Transverse colon (tissue), 4 donors: ENCODE data around the gene APCDD1L. TPM values are rescaled to one million over a fixed set of nuclear protein-coding genes. Genes with fewer than 3 reads are reported as not detected.

ENCODE experiments used
- DNase-seq: peaks from one replicate; pipeline ENCODE4 v3.0.0-alpha.2; 2019
- H3K27ac ChIP-seq, 4 donors: fragments of 200-600 bp; sonication (generic); 2 replicates each; pipeline ENCODE4 v1.5.1; 2016 to 2018; ENCODE audit warnings: inconsistent platforms in 4 of 4
- H3K27me3 ChIP-seq: fragments of 200-600 bp; sonication (generic); 2 replicates; pipeline ENCODE4 v1.5.1; 2017; ENCODE audit warnings: inconsistent platforms
- H3K36me3 ChIP-seq, 4 donors: fragments of 200-600 bp; sonication (generic); 2 replicates each; pipeline ENCODE4 v1.5.1; 2017 to 2019; ENCODE audit warnings: inconsistent platforms in 4 of 4
- H3K4me1 ChIP-seq, 4 donors: fragments of 200-600 bp; sonication (generic); 2 replicates each; pipeline ENCODE4 v1.5.1; 2017 to 2020; ENCODE audit warnings: inconsistent platforms in 4 of 4
- H3K4me3 ChIP-seq, 4 donors: fragments of 200-600 bp; sonication (generic); 1 replicate in 1 of 4; 2 replicates in 3 of 4; pipeline versions ENCODE4 v1.5.1 to v1.6.1; 2017 to 2019; ENCODE audit warnings: inconsistent platforms in 4 of 4
- H3K9me3 ChIP-seq, 2 donors: fragments of 200-600 bp; sonication (generic); 2 replicates each; pipeline ENCODE4 v1.5.1; 2017 to 2019; ENCODE audit warnings: inconsistent platforms in 2 of 2
- CTCF ChIP-seq, 5 experiments: fragments of 200-600 bp in 3 of 5; fragments of 450-650 bp in 2 of 5; sonication (generic) in 3 of 5; IDR thresholded peaks; 1 replicate in 2 of 5; 2 replicates in 3 of 5; pipeline ENCODE4 v1.5.1; 2016 to 2017; ENCODE audit warnings: antibody characterized with exemption in 5 of 5, inconsistent platforms in 3 of 5, mild to moderate bottlenecking in 2 of 5, moderate library complexity in 1 of 5
- EP300 ChIP-seq: sonication (generic); formaldehyde crosslinking; IDR thresholded peaks from one replicate; pipeline ENCODE4 v1.6.1; 2017; ENCODE audit warnings: antibody characterized with exemption, low read depth
- POLR2A ChIP-seq: fragments of 450-650 bp; IDR thresholded peaks from one replicate; pipeline ENCODE4 v1.6.1; 2016; ENCODE audit warnings: antibody characterized with exemption, mild to moderate bottlenecking, moderate library complexity
- POLR2AphosphoS5 ChIP-seq, 3 donors: sonication (generic); formaldehyde crosslinking; IDR thresholded peaks; one replicate each; pipeline ENCODE4 v1.6.1; 2016; ENCODE audit warnings: antibody characterized with exemption in 3 of 3
- WGBS, 2 donors: methylation state at CpG; one replicate each; pipeline ENCODE4 v1.1.5; 2018; ENCODE audit warnings: low coverage in 1 of 2; 5-methylcytosine and 5-hydroxymethylcytosine counted together
- in situ Hi-C, 4 donors: fragments of 200-750 bp; cut with MboI; loops; one replicate each; pipeline versions ENCODE4 v1.15.0 to v1.15.1; 2017; ENCODE audit warnings: low sequenced_read_pairs in 3 of 4, low pct_ligation_motif_present in 1 of 4, low pct_unique_long_range_greater_than_20kb in 1 of 4
- intact Hi-C: fragments of 100-400 bp; cut with DNase I; formaldehyde crosslinking; loops from one replicate; pipeline ENCODE4 v1.15.1; 2023; ENCODE audit warnings: low total_unique reads
- total RNA-seq, 4 donors: library from RNA; depleted of rRNA; stranded (reverse); fragments of >200 nt; gene quantifications; one replicate each; pipeline ENCODE4 v1.1.0, GENCODE V29; 2016

APCDD1L gene
- total RNA-seq, 4 donors from 2014 or later: 0.16 TPM; not detected in 3

- TF ChIP-seq POLR2A (no peak), CTCF (IDR thresholded peaks at IDR 0.05) (no peak), POLR2AphosphoS5 (IDR thresholded peaks at IDR 0.05) (no peak), EP300 (no peak)
- no peak for DNase-seq
- Histone ChIP-seq H3K27ac (no peak overlapping the region), H3K36me3 (no peaks in the 10 kb centered on the region), H3K27me3 (no peaks in the 10 kb centered on the region), H3K9me3 (no peaks in the 10 kb centered on the region), H3K4me3 (no peak overlapping the region), H3K4me1 (peaks cover 0 to 17% (median 2%) of the 10 kb centered on the region in 4 donors)
- in situ Hi-C loops: no loop called here
- WGBS, 2 donors: 61 to 65% methylated on average over 4 of the region's 4 CpGs
- intact Hi-C loops: no loop called here
Observed at GRCh38 chr20:58452667-58453255, 62.4 kb downstream of the APCDD1L start.

GRCh38 chr20:58450254-58450653, 64.9 kb downstream of the APCDD1L start:
- no peak for TF ChIP-seq CTCF (IDR thresholded peaks at IDR 0.05)
- TF ChIP-seq POLR2AphosphoS5 (IDR thresholded peaks at IDR 0.05): no peak
- TF ChIP-seq EP300: no peak
- TF ChIP-seq POLR2A: no peak
- Histone ChIP-seq H3K27ac (no peak overlapping the region), H3K9me3 (no peaks in the 10 kb centered on the region), H3K4me1 (peaks cover 0 to 17% (median 2%) of the 10 kb centered on the region in 4 donors), H3K27me3 (no peaks in the 10 kb centered on the region), H3K36me3 (no peaks in the 10 kb centered on the region), H3K4me3 (no peak overlapping the region)
- in situ Hi-C loops (no loop called here), intact Hi-C loops (loop anchor here (1.0 kb wide), 1 partner anchor 19 kb away; no protein-coding TSS in a partner anchor)
- no peak for DNase-seq
- 51 to 55% methylated on average over 7 to 10 of the region's 10 CpGs for WGBS, 2 donors

GRCh38 chr20:58449681-58450221, 65.4 kb downstream of the APCDD1L start:
- in situ Hi-C loops (loop anchor here in 2 of 4 donors (10.0 kb wide), 2 partner anchors 205 to 215 kb away; no protein-coding TSS in a partner anchor), intact Hi-C loops (loop anchor here (1.0 to 10.0 kb wide), 3 partner anchors 20 to 213 kb away; no protein-coding TSS in a partner anchor)
- H3K4me3 ChIP-seq: no peak overlapping the region
- TF ChIP-seq CTCF (IDR thresholded peaks at IDR 0.05) (no peak), EP300 (no peak), POLR2AphosphoS5 (IDR thresholded peaks at IDR 0.05) (no peak), POLR2A (no peak)
- DNase-seq: no peak
- peaks cover 0 to 17% (median 2%) of the 10 kb centered on the region in 4 donors for H3K4me1 ChIP-seq
- no peak overlapping the region for H3K27ac ChIP-seq
- H3K27me3 ChIP-seq: no peaks in the 10 kb centered on the region
- WGBS, 2 donors: 52 to 54% methylated on average over 4 to 10 of the region's 10 CpGs
- H3K9me3 ChIP-seq: no peaks in the 10 kb centered on the region
- peaks cover 0 to under 1% (median 0%) of the 10 kb centered on the region in 4 donors for H3K36me3 ChIP-seq

- no peaks in the 10 kb centered on the region for H3K9me3 ChIP-seq
- intact Hi-C loops: loop anchor here (2.0 to 10.0 kb wide), 2 partner anchors 134 to 212 kb away; no protein-coding TSS in a partner anchor
- no peak overlapping the region for H3K4me3 ChIP-seq
- 63 to 92% methylated on average over 2 to 4 of the region's 4 CpGs for WGBS, 2 donors
- H3K36me3 ChIP-seq: peaks cover 0 to 7% (median 3%) of the 10 kb centered on the region in 4 donors
- H3K27ac ChIP-seq: no peak overlapping the region
- no peak for DNase-seq
- in situ Hi-C loops: loop anchor here in 2 of 4 donors (10.0 kb wide), 2 partner anchors 204 to 214 kb away; no protein-coding TSS in a partner anchor
- H3K27me3 ChIP-seq: no peaks in the 10 kb centered on the region
- H3K4me1 ChIP-seq: peaks cover 0 to 17% (median 2%) of the 10 kb centered on the region in 4 donors
- TF ChIP-seq POLR2AphosphoS5 (IDR thresholded peaks at IDR 0.05): no peak
- no peak for TF ChIP-seq CTCF (IDR thresholded peaks at IDR 0.05)
- TF ChIP-seq EP300: no peak
- no peak for TF ChIP-seq POLR2A
Observed at GRCh38 chr20:58448958-58449357, 66.2 kb downstream of the APCDD1L start.
